CD4-positive, alpha-beta T cell treated with Interleukin-17A for 4 hours (primary cell): ENCODE results near the gene ADARB2.

Source experiments
- DNase-seq: peaks from one replicate; pipeline ENCODE4 v3.0.0-alpha.2; 2020; ENCODE audit warnings: mixed read lengths

The ADARB2 gene

DNA sequence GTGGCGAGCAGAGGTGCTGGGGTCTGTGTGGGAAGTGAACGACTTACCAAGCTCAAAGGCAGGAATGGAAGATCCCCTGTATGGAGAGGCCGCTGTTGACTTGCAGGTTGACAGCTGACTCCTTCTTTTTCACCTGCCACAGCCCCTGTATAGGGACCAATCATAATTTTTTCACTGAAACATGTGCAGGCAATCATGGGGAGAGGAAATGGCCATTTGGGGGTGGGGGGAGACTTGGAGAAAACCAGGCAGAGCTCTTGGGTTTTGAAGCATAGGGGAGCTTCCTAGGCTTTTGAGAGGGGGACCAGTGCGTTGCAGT is 579.8 kb downstream of the ADARB2 start:
- no peak for DNase-seq

DNA sequence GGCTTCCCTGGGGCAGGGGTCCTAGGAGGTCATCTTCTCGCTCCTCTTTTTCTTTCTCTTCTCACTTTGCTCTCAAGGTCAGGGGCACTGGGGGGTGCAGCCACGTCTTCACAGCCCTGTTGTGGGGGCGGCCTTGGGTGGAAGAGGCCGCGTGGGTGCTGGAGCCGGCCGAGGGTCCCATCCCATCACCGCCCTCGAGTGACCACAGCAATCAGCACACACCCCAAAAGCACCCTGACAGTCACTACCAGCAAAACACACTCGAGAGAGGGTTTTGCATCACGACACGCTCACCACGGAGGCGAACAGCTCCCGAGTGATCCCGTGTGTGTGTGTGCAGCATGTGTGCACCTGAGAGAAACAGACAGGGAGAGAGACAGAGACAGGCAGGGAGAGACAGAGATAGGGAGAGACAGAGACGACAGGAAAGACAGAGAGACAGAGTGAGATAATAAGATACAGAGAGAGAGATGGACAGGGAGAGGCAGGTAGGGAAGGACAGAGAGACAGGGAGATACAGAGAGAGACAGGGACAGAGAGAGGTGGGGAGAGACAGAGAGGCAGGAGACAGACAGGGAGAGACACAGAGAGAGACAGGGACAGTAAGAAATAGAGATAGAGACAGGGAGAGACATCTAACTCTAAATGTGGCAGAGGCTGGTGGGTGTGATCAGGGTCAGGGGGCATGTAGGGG is 580.3 kb downstream of the ADARB2 start:
- DNase-seq: no peak

DNA sequence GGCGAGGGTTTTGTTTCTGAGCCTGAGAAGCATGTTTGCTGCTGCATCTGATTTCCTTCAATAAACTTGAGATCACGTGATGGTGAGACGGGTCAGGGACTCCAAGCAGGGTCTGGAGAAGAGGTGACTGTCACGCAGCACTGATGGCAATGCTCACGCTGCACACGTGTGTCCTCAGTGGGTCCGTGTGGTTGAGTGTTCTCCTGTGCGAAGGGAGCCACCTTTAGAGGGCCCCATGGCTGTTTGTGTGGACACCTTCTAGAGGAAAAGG is 580.8 kb downstream of the ADARB2 start:
- no peak for DNase-seq

GRCh38 chr10:1155791-1156615 is 581.3 kb downstream of the ADARB2 start:
- no peak for DNase-seq

GRCh38 chr10:1154531-1155295 is 582.6 kb downstream of the ADARB2 start:
- DNase-seq: no peak

DNA sequence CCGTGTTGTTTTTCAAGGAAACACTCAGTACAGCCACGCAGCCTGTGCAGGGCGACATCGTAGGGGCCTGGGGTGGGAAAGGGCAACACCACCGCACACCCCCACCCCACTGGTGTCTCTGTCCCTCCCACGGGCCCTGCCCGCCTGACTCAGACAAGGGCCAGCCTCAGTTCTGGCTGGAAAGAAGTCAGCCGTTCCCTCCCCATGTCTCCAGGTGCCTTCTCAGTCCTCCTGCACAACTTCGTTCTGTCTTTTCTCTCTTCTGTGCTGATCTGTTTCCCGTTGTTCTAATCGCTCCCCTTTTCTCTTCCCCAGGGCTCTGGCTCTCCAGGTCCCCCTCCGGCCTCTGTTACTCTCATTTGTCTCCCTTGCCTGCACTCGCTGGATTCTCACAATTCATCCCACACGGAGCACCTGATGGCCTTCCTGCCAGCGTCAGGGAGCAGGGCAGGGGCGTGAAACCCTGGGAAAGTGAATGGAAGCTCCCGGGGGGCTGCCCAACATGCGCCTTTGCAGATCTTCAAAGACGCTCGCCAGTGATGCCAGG is 583.4 kb downstream of the ADARB2 start:
- DNase-seq: no peak

GRCh38 chr10:1153251-1153763 is 584.0 kb downstream of the ADARB2 start:
- no peak for DNase-seq

DNA sequence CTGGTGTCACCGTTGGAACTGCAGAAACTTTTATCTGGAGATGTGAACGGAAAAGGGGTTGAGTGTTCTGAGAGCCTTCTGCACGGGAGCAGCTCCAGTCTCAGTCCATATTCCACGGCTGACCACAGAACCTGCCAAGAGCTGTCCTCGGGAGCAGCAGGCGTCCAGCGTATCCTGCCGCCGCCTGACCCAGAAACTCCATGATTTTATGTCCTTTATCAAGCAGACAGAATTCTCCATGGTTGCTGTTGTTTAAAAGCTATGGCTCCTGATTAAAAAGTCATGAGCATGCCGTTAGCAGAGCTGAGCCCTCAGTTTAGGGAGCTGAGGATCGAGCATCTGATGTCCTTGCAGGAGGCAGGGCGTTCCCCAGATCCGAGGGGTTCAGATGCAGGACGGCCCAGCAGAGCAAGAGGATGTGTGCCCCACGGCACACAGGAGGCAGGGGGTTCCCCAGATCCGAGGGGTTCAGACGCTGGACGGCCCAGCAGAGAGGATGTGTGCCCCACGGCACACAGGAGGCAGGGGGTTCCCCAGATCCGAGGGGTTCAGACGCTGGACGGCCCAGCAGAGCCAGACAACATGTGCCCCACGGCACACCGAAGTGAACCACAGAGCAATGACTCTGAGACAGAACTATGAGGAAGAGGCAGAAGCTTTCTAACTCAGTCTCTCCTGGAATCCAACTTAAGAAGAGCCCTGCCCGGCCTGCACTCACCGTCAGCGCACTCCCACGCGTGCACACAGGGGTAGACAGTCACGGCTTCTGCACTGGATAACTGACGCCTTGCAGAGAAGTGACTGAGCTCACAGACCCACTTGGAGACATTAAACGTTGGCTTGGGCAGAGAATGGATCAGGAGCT is 584.7 kb downstream of the ADARB2 start:
- no peak for DNase-seq

GRCh38 chr10:1151076-1152033 is 586.0 kb downstream of the ADARB2 start:
- DNase-seq: no peak

DNA sequence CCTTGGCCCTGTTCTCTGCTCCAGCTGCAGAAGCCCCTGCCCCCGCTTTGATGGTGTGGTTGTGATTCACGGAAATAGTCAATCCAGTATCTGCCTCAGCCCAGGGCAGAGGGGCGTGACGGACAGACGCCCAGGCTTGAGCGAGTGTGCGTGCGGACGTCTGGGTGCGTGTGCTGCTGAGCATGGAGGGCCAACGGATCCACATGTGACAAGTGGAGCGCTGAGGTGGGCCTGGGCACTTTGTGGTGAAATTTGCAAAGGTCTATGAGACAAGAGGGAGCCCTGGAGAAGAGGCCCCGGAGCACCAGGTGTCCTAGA is 586.7 kb downstream of the ADARB2 start:
- no peak for DNase-seq

DNA sequence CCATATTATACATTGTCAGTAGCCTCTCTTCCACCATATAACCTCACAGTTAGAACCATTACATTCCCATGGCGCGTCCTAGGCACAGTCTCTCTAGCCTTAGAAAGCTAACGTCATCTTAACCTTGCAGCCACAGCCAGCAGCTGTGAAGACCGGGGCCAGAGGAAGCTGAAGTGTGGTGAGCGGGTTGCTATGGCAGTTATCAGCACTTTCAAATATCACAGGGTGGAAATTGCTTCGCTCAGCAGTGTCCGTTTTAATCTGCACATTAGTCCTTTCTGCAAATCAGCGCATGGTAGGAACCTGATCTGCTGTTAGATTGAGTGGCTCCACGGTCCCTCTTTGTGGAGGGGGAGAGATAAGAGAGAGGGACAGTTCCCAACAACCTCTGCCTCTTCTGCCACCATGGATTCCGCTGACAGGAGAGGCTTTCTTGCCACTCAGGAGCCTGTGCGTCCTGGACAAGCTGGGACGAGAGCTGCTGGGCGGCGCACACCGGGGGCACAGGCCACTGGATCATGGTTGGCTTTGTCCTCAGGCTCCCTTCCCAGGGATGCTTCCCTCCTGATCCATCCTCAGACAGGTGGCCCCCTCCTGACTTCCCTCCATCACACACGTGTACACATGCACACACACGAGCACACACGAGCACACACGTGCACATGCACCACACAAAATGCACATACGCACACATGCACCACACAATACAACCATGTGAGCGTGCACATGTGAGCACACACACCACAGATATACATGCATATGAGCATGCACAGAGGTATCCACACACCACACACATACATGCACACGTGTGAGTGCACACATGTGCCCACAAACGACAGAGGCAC is 587.3 kb downstream of the ADARB2 start:
- no peak for DNase-seq

- DNase-seq: no peak
Measured at GRCh38 chr10:1148855-1149605, 588.3 kb downstream of the ADARB2 start.

GRCh38 chr10:1147810-1148209 is 589.5 kb downstream of the ADARB2 start:
- DNase-seq: no peak

GRCh38 chr10:1142596-1142995 is 594.7 kb downstream of the ADARB2 start:
- DNase-seq: peak; percentile 13

DNA sequence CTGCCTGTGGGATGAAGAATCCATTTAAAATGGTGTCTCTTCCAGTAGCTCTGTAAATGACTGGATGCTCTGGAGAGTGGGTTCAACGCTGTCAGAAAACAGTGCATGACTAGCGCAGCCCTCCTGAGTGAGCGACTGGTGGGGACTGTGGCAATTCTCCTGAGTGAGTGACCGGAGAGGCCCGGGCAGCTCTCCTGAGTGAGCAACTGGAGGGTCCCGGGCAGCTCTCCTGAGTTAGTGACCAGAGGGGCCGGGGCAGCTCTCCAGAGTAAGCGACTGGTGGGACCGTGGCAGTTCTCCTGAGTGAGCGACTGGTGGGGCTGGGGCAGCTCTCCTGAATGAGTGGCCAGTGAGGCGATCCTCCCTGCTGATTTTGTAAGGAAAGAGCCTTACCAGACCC is 595.6 kb downstream of the ADARB2 start:
- DNase-seq: no peak

DNA sequence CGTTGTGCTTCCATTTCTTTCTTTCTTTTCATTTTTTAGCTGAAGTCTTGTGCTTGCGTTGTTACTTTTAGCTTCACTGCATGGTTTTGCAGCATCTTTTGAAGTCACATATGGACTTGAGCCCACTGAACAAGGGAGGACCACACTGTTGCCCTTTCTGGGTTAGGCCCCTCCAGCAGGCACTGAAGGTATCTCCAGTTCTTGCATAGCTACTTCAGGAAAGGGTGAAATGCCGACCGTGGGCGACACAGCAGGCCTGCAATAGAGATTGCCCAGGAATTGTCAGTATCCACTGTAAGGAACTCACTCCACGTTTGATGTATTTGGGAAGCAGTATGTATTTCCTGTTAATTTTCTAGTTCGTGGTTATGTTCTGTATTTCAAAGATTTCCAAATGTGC is 596.1 kb downstream of the ADARB2 start:
- DNase-seq: no peak

GRCh38 chr10:1138529-1138928 is 598.8 kb downstream of the ADARB2 start:
- no peak for DNase-seq

DNA sequence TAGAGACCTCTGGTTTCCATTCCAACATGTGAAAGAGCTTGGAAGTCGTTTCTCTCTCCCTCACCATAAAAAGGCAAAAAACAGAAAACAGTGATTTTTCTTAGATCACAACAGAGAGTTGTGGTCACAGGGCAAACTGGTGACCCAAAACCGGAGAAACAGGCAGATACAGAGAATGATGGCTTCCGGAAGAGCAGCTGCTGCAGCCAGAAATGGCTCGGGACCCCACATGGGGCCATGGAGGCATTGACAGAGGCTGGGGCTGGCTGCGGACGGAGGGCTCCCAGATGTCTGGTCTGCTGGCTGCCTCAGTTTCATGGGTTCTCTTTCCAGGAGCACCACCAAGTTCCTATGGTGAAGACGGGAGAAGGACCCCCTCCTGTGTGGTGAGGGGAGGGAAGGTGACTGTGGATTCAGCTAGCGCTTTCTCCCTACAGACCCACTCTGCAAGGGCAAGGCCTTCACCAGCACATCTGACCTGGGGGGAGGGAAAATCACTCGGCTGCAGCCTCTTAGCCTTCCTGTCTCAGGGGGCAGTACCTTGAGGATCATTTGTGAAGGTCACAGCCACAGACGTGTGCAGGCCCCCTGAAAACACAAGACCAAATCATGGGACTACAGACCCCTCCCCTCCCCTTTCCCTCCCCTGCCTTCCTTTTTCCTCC is 599.7 kb downstream of the ADARB2 start:
- no peak for DNase-seq

DNA sequence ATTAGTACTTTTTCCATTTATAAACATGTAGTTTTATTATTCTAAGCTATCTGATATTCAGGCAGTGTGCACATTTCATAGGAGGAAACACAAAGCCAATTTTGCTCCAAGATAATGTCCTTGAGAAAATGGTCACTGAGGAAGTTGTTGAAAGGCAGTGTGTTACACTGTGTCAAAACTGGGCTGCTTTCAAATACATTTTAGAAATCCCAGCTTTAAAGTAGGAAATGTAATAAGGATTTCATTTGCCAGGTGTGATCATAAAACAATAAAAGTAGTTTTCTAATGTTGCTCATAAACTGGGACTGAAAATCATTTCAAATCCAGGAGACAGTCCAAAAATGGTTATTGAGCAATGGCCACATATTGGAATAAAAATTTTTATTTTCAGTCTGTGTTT is 601.1 kb downstream of the ADARB2 start:
- no peak for DNase-seq
